Measurements from ENCODE around the gene AMDHD2. TPM values are rescaled to one million over a fixed set of nuclear protein-coding genes. Genes with fewer than 3 reads are reported as not detected.

Gene AMDHD2
- total and polyA plus RNA-seq, 2 of the 13 experiments (the other 11 are each of a cell fraction or from before 2014, with no cell fraction given): 33.5 to 39.1 TPM

GRCh38 chr16:2531696-2532493, 11.7 kb downstream of the AMDHD2 start (continued):
- TF ChIP-seq MAFK (conservative IDR thresholded peaks at IDR 0.05 in 1 of 2, IDR thresholded peaks at IDR 0.05 in 1 of 2; ENCODE audit: low read length in 2 of 2) (no peak), ZNF614 (CRISPR knock-in tag; IDR thresholded peaks at IDR 0.05; ENCODE audit: borderline replicate concordance) (0 out of 2 replicates have a peak, but pooled peaks have one; percentile 49), ETV5 (CRISPR knock-in tag; IDR thresholded peaks at IDR 0.05; ENCODE audit: borderline replicate concordance) (peak; percentile 33; the same call in 1 of the 2 replicates), ISL2 (CRISPR knock-in tag; IDR thresholded peaks at IDR 0.05) (peak; percentile 60; the same call in 1 of the 2 replicates), MBD4 (IDR thresholded peaks at IDR 0.05; ENCODE audit: borderline replicate concordance, low read length) (no peak), TERF1 (CRISPR knock-in tag; IDR thresholded peaks at IDR 0.05) (no peak), ZSCAN12 (CRISPR knock-in tag; IDR thresholded peaks at IDR 0.05) (0 out of 2 replicates have a peak, but pooled peaks have one; percentile 38), HNF4A (CRISPR knock-in tag; IDR thresholded peaks at IDR 0.05) (peak; percentile 17; the same call in 1 of the 2 replicates), MXD4 (CRISPR knock-in tag; IDR thresholded peaks at IDR 0.05) (peak; percentile 73), KLF11 (CRISPR knock-in tag; IDR thresholded peaks at IDR 0.05) (0 out of 2 replicates have a peak, but pooled peaks have one; percentile 75), XRCC5 (optimal IDR thresholded peaks at IDR 0.05; ENCODE audit: low read length) (peak; percentile 49), RNF2 (conservative IDR thresholded peaks at IDR 0.05; ENCODE audit: low read depth) (no peak), KDM2A (CRISPR knock-in tag; IDR thresholded peaks at IDR 0.05; ENCODE audit: borderline replicate concordance, low read depth) (peak; percentile 100), ZNF430 (CRISPR knock-in tag; IDR thresholded peaks at IDR 0.05) (peak; percentile 59; the same call in 1 of the 2 replicates), ZNF263 (CRISPR knock-in tag; IDR thresholded peaks at IDR 0.05) (no peak), ZNF354B (CRISPR knock-in tag; IDR thresholded peaks at IDR 0.05) (no peak), CTCF (CRISPR knock-in tag; IDR thresholded peaks at IDR 0.05) (peak; percentile 17; the same call in 1 of the 2 replicates), ZNF232 (CRISPR knock-in tag; IDR thresholded peaks at IDR 0.05; ENCODE audit: borderline replicate concordance) (peak; percentile 24; the same call in 1 of the 2 replicates)
- TF ChIP-seq, protein P1, sequence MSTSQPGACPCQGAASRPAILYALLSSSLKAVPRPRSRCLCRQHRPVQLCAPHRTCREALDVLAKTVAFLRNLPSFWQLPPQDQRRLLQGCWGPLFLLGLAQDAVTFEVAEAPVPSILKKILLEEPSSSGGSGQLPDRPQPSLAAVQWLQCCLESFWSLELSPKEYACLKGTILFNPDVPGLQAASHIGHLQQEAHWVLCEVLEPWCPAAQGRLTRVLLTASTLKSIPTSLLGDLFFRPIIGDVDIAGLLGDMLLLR (CRISPR knock-in tag; IDR thresholded peaks at IDR 0.05): peak; percentile 81; the same call in 1 of the 2 replicates
- TF ChIP-seq, protein P2, sequence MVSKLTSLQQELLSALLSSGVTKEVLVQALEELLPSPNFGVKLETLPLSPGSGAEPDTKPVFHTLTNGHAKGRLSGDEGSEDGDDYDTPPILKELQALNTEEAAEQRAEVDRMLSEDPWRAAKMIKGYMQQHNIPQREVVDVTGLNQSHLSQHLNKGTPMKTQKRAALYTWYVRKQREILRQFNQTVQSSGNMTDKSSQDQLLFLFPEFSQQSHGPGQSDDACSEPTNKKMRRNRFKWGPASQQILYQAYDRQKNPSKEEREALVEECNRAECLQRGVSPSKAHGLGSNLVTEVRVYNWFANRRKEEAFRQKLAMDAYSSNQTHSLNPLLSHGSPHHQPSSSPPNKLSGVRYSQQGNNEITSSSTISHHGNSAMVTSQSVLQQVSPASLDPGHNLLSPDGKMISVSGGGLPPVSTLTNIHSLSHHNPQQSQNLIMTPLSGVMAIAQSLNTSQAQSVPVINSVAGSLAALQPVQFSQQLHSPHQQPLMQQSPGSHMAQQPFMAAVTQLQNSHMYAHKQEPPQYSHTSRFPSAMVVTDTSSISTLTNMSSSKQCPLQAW (CRISPR knock-in tag; IDR thresholded peaks at IDR 0.05): peak; percentile 69
- TF ChIP-seq, protein P3, sequence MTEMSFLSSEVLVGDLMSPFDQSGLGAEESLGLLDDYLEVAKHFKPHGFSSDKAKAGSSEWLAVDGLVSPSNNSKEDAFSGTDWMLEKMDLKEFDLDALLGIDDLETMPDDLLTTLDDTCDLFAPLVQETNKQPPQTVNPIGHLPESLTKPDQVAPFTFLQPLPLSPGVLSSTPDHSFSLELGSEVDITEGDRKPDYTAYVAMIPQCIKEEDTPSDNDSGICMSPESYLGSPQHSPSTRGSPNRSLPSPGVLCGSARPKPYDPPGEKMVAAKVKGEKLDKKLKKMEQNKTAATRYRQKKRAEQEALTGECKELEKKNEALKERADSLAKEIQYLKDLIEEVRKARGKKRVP (CRISPR knock-in tag; IDR thresholded peaks at IDR 0.05): peak in 1 of 2 experiments; percentile 93; a peak in 2 of 4 replicates
